Fibroblast of pulmonary artery (primary cell): ENCODE measurements around the gene CORO6.

ENCODE experiments used
- DNase-seq: peaks from one replicate; pipeline ENCODE4 v3.0.0-alpha.2; 2010; ENCODE audit warnings: low read depth
- H3K4me3 ChIP-seq: replicated peaks from 2 replicates; pipeline ENCODE4 v1.5.1; 2011; ENCODE audit warnings: low read depth, mild to moderate bottlenecking, control low read depth, low read length, moderate library complexity
- TF ChIP-seq, protein P1 (sequence below): IDR thresholded peaks from 2 replicates; pipeline ENCODE4 v1.5.1; 2011; ENCODE audit warnings: mild to moderate bottlenecking, control low read depth, low read length, inconsistent platforms; ENCODE audit errors: missing control alignments

CORO6 gene

GRCh38 chr17:29624586-29624985 lies 1.9 kb upstream of the CORO6 start:
- no peak for DNase-seq
- TF ChIP-seq, protein P1, sequence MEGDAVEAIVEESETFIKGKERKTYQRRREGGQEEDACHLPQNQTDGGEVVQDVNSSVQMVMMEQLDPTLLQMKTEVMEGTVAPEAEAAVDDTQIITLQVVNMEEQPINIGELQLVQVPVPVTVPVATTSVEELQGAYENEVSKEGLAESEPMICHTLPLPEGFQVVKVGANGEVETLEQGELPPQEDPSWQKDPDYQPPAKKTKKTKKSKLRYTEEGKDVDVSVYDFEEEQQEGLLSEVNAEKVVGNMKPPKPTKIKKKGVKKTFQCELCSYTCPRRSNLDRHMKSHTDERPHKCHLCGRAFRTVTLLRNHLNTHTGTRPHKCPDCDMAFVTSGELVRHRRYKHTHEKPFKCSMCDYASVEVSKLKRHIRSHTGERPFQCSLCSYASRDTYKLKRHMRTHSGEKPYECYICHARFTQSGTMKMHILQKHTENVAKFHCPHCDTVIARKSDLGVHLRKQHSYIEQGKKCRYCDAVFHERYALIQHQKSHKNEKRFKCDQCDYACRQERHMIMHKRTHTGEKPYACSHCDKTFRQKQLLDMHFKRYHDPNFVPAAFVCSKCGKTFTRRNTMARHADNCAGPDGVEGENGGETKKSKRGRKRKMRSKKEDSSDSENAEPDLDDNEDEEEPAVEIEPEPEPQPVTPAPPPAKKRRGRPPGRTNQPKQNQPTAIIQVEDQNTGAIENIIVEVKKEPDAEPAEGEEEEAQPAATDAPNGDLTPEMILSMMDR = no peak
- no peak overlapping the region for H3K4me3 ChIP-seq

DNA sequence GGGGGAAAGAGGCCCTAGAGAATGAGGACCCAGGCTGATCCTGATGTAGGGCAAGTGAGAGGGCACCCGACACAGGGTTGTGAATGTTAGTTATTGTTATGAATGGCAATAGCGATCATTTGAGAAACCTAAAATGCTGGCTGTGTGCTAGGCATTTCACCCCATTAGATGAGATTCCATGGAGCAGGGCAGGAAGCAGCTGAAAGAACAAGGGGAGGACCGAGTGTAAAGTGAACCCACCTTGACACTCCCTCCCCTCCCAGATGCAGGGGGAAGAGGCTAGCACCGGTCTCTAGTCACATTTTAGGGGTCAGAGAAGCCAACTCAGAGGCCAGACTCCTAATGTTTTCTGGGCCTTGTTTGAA lies 553 bp upstream of the CORO6 start:
- no peak for DNase-seq
- TF ChIP-seq, protein P1 = no peak
- H3K4me3 ChIP-seq = peak overlapping the region; percentile 76

GRCh38 chr17:29621751-29622194 lies 939 bp downstream of the CORO6 start:
- H3K4me3 ChIP-seq = peak overlapping the region; percentile 76
- TF ChIP-seq, protein P1 = no peak
- no peak for DNase-seq

DNA sequence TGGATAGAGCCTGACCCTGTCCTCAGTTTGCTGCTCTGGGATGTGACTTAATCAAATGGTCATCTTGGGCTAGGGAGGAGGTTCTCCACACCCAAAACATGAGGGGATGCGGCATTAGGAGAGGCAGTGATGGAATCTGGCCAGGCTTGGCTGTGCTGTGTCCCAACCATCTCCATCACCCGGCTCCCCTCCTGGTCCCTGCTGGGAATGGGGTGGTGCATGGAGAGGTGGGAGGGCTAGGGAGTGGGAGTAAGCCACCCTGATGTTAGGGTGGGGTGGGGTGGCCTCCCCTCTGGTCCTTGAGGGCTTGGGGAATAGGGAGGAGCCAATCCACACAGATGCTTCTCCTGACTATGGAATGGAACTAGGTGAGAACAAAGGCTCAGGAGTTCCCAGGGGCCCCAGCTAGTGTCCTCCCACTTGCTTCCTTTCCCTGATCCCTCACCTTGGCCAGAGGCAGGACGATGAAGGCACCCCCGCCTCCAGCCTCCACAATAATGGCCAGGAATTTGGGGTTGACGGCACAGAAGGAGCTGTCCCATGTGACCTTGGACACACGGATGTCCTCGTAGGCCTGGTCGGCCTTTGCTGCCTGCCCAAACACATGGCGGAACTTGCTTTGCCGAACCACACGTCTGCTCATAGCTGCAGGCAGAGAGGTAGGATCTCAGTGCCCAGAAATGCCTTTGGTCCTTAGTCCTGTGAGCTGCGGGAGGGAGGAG lies 1.8 kb downstream of the CORO6 start:
- TF ChIP-seq, protein P1 = no peak
- H3K4me3 ChIP-seq = no peak overlapping the region
- DNase-seq = no peak

GRCh38 chr17:29620271-29620670 lies 2.4 kb downstream of the CORO6 start:
- H3K4me3 ChIP-seq = no peak overlapping the region
- DNase-seq = no peak
- TF ChIP-seq, protein P1 = no peak

DNA sequence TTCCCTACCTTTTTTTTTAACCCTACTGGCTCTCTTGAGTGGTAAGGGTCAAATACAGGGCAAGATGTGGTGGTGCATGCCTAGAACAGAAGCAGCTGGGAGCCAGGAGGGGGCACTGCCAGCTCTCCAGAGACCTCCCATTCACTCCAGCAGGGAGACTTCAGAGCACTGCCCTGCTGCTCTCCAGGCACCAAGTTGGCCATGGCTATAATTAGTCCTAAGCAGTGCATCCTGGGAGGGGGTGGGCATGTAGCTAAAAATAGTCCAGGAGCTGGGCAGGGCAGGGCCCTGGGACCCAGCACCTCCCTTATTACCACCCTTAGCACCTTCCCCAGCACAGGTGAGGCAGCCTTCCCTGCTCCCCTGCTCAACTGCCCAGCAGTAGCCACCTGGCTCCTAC lies 3.5 kb downstream of the CORO6 start:
- TF ChIP-seq, protein P1 = peak; percentile 27
- no peak overlapping the region for H3K4me3 ChIP-seq
- DNase-seq = peak; percentile 41
